A549 (cell line): ENCODE data around the gene TAC1.

Source experiments
- JUN ChIP-seq, 2 experiments: fragments of >200 bp; sonication (Bioruptor Twin); formaldehyde crosslinking; IDR thresholded peaks; 2 replicates in 1 of 2; 3 replicates in 1 of 2; pipeline ENCODE4 v1.6.1; 2016 to 2017
- RAD21 ChIP-seq, 2 experiments: fragments of >200 bp in 1 of 2; sonication (Bioruptor Twin) in 1 of 2; formaldehyde crosslinking in 1 of 2; IDR thresholded peaks in 1 of 2; conservative IDR thresholded peaks in 1 of 2; 2 replicates in 1 of 2; 3 replicates in 1 of 2; pipeline ENCODE4 v1.6.1; 2012 to 2018; ENCODE audit warnings: inconsistent platforms in 1 of 2
- TF ChIP-seq, protein P1 (sequence below): fragments of >200 bp; sonication (Bioruptor Twin); formaldehyde crosslinking; IDR thresholded peaks from 3 replicates; pipeline ENCODE4 v1.5.1; 2016
- TF ChIP-seq, protein P2 (sequence below): fragments of 250-450 bp; sonication (Bioruptor Pico); IDR thresholded peaks from 2 replicates; pipeline ENCODE4 v1.5.0; 2021; ENCODE audit warnings: mild to moderate bottlenecking, moderate library complexity, borderline replicate concordance

DNA sequence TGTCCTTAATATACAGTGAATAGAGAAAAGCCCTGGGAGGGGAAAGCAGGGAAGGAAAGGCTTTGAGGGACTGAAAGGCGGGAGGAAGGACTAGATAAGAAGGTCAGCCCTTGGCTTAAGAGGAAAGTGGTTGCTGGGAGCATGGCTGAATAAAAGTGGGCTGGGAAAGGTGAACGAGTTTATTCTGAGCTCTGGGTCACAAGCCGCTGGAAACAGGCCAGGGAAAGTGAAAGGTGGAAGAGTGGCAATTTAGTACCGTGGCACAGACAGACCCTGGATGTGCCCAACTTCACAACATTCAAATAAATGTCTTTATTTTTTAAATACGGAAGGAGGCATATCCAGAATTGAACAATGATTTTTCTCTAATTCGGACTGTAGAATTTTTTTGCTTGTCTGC is 39.7 kb downstream of the TAC1 start:
- TF ChIP-seq, protein P1, sequence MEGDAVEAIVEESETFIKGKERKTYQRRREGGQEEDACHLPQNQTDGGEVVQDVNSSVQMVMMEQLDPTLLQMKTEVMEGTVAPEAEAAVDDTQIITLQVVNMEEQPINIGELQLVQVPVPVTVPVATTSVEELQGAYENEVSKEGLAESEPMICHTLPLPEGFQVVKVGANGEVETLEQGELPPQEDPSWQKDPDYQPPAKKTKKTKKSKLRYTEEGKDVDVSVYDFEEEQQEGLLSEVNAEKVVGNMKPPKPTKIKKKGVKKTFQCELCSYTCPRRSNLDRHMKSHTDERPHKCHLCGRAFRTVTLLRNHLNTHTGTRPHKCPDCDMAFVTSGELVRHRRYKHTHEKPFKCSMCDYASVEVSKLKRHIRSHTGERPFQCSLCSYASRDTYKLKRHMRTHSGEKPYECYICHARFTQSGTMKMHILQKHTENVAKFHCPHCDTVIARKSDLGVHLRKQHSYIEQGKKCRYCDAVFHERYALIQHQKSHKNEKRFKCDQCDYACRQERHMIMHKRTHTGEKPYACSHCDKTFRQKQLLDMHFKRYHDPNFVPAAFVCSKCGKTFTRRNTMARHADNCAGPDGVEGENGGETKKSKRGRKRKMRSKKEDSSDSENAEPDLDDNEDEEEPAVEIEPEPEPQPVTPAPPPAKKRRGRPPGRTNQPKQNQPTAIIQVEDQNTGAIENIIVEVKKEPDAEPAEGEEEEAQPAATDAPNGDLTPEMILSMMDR, result no peak
- TF ChIP-seq JUN (IDR thresholded peaks at IDR 0.05) (no peak), RAD21 (conservative IDR thresholded peaks at IDR 0.05 in 1 of 2, IDR thresholded peaks at IDR 0.05 in 1 of 2) (no peak)
- TF ChIP-seq, protein P2, sequence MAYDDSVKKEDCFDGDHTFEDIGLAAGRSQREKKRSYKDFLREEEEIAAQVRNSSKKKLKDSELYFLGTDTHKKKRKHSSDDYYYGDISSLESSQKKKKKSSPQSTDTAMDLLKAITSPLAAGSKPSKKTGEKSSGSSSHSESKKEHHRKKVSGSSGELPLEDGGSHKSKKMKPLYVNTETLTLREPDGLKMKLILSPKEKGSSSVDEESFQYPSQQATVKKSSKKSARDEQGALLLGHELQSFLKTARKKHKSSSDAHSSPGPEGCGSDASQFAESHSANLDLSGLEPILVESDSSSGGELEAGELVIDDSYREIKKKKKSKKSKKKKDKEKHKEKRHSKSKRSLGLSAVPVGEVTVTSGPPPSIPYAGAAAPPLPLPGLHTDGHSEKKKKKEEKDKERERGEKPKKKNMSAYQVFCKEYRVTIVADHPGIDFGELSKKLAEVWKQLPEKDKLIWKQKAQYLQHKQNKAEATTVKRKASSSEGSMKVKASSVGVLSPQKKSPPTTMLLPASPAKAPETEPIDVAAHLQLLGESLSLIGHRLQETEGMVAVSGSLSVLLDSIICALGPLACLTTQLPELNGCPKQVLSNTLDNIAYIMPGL (CRISPR knock-in tag), result no peak
